Hematopoietic multipotent progenitor cell (in vitro differentiated cells): ENCODE data around the gene BCKDK. TPM values are rescaled to one million over a fixed set of nuclear protein-coding genes. Genes with fewer than 3 reads are reported as not detected.

Experiments used
- DNase-seq, 3 donors: peaks; one replicate each; pipeline ENCODE4 v3.0.0-alpha.2; 2011 to 2015; ENCODE audit warnings: low read depth in 2 of 3, low spot score in 2 of 3
- total RNA-seq: library from RNA; depleted of rRNA; stranded (reverse); fragments of >200 nt; gene quantifications from one replicate; pipeline ENCODE4 v1.2.3, GENCODE V29; 2012

BCKDK gene
- total RNA-seq, 1 donor, result 52.5 TPM

DNA sequence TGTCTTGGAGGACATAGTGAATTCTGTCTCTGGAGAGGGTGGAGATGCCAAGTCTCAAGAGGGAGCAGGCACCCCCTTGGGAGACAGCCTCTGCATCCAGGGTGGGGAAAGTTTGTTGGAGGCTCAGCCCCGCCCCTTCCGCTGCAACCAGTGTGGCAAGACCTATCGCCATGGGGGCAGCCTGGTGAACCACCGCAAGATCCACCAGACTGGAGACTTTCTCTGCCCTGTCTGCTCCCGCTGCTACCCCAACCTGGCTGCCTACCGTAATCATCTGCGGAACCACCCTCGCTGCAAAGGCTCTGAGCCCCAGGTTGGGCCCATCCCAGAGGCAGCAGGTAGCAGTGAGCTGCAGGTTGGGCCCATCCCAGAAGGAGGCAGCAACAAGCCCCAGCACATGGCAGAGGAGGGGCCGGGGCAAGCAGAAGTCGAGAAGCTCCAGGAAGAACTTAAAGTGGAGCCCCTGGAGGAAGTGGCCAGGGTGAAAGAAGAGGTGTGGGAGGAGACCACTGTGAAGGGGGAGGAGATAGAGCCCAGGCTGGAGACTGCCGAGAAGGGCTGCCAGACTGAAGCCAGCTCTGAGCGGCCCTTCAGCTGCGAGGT, 28.7 kb upstream of the BCKDK start:
- DNase-seq, result no peak

DNA sequence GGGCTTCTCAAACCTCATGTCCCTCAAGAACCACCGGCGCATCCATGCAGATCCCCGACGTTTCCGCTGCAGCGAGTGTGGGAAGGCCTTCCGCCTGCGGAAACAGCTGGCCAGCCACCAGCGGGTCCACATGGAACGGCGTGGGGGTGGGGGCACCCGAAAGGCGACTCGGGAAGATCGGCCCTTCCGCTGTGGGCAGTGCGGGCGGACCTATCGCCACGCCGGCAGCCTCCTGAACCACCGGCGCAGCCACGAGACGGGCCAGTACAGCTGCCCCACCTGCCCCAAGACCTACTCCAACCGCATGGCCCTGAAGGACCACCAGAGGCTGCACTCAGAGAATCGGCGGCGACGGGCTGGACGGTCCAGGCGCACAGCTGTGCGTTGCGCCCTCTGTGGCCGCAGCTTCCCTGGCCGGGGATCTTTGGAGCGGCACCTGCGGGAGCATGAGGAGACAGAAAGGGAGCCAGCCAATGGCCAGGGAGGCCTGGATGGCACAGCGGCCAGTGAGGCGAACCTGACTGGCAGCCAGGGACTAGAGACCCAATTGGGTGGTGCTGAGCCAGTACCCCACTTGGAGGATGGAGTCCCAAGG, 28.1 kb upstream of the BCKDK start:
- no peak for DNase-seq

DNA sequence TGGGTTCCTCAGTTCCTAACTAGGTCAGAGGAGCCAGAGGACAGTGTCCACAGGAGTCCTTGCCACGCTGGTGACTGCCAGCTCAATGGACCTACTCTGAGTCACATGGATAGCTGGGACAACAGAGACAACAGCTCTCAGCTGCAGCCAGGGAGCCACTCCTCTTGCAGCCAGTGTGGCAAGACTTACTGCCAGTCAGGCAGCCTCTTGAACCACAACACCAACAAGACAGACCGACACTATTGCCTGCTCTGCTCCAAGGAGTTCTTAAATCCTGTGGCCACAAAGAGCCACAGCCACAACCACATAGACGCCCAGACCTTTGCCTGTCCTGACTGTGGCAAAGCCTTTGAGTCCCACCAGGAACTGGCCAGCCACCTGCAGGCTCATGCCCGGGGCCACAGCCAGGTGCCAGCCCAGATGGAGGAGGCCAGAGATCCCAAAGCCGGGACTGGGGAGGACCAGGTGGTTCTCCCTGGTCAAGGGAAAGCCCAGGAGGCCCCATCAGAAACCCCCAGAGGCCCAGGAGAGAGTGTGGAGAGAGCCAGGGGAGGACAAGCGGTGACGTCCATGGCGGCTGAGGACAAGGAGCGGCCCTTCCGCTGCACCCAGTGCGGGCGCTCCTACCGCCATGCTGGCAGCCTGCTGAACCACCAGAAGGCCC, 27.3 kb upstream of the BCKDK start:
- DNase-seq, result no peak

GRCh38 chr16:31081428-31082351, 26.5 kb upstream of the BCKDK start:
- DNase-seq, result no peak

- no peak for DNase-seq
Observed at GRCh38 chr16:31082368-31083045, 25.7 kb upstream of the BCKDK start.

DNA sequence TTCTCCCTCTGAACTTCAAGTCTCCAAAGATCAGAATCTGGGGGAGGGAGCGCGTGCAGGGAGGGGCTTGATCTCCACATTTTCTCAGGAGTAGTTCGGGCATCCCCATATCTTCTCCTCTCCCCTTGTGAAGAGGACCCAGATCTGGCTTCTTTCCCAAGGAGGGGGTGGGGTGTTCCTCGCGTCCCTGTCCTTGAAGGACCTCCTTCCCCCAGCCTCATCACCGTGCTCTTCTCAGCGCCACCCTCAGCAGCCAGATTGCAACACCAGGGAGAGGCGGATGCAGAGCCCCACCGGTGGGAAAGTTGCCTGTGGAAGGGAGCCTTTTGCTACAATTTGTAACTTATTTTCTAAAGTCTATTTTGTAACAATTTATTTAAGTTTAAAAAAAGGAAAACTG, 25.1 kb upstream of the BCKDK start:
- DNase-seq, result no peak

GRCh38 chr16:31083556-31083955, 24.6 kb upstream of the BCKDK start:
- DNase-seq, result no peak

- no peak for DNase-seq
Observed at GRCh38 chr16:31083981-31084380, 24.2 kb upstream of the BCKDK start.

- no peak for DNase-seq
Observed at GRCh38 chr16:31084584-31085302, 23.4 kb upstream of the BCKDK start.

DNA sequence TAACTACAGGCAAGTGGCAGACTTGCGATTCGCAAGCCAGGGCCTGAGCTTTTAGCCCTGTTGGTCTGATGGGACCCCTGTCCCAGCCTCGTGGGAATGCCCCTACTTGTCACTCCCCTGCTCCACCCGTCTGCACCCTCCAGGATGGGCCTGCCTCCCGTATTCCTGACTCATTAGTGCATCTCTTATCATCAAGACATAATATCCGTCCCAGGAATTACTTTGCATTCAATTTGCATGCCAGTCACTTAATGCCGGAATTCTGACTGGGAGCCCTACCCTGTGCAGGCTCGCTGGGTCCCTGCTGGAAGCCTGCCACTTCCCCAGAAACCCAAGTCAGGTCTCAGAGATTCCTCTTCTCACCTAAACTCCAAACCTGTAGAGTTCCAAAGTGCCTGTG, 22.8 kb upstream of the BCKDK start:
- no peak for DNase-seq

- no peak for DNase-seq
Observed at GRCh38 chr16:31085873-31086628, 22.1 kb upstream of the BCKDK start.

DNA sequence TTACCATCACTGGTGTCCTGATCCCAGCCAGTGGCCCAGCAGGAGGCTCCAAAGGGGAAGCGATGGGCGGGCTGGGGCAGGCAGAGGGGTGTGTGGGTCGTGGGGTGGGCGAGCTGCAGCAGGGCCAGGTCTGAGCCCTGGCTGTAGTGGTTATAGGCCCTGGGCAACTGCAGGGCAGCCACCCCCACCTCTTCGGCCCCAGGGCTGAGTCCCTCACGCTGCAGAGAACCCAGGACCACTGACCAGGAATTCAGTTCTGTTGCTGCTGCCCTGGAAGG, 21.6 kb upstream of the BCKDK start:
- no peak for DNase-seq

- DNase-seq, result no peak
Observed at GRCh38 chr16:31087481-31087880, 20.7 kb upstream of the BCKDK start.

DNA sequence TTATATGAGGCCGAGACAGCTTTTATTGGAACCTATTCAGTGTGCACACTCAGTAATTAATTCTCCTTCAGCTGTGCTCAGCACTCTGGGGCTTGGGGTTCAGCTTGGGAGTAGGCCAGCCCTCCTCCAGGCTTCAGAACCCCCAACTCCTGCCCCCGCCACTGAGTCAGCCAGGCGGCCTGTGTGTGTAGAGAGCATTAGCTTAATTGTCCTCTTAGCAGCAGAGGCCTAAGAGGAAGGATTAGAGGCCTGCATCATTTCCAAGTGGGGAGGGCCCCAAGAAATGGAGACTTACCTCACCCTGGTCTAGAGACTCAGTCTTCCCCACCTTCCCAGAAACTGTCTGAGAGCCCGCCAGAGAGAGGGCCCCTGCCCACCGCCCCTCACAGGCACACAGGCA, 20.2 kb upstream of the BCKDK start:
- no peak for DNase-seq

GRCh38 chr16:31088459-31089183, 19.6 kb upstream of the BCKDK start, which contains the start of gene PRSS53:
Gene PRSS53, minus strand, starts transcription at chr16:31088943. Its CDS starts 134 bp downstream, at chr16:31088809.
- no peak for DNase-seq

GRCh38 chr16:31089199-31089598, 19.0 kb upstream of the BCKDK start:
- DNase-seq, result no peak

DNA sequence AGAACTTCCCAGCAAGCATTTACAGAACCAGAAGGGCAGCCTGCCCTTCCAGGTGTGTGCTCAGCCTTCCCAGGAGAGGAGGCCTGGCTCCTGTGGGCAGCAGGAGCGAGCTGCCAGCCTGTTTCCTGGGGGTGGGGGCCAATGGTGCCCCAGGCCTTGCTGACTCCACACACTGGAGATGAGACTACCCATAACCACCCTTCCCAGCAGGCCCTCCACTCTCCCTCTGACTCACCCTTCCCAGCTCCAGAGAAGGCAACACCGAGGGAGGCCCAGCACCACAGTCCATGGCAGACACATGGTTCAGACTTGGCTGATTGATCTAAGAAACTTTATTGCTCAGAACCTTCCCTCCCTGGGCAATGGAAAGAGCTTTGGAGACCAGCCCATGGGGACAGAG, 17.6 kb upstream of the BCKDK start:
- DNase-seq, result no peak

DNA sequence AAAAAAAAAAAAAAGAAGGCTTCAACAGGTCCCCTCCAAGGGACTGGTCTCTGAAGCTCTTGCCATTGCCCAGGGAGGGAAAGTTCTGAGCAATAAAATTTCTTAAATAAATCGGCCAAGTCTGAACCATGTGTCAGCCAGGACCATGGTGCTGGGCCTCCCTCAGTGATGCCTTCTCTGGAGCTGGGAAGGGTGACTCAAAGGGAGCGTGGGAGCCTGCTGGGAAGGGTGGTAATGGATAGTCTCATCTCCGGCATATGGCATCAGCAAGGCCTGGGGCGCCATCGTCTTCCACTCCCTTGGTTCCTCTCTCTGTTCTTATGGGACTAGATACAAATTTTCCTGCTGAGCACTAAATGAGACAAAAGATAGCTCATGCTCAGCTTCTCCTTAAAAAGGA, 15.9 kb upstream of the BCKDK start:
- DNase-seq, result no peak
